Karpas-422 (cell line): ENCODE results near the gene C17orf50. TPM values are rescaled to one million over a fixed set of nuclear protein-coding genes. Genes with fewer than 3 reads are reported as not detected.
A peak's percentile ranks its signal among the peaks of the same experiment; 100 is the strongest.

Experiments
- DNase-seq: peaks from one replicate; pipeline ENCODE4 v3.0.0-alpha.2; 2015
- H2AFZ ChIP-seq: fragments of 200-600 bp; sonication (generic); 2 replicates; pipeline ENCODE4 v1.6.1; 2014; ENCODE audit warnings: antibody characterized with exemption, low read length, mixed read lengths
- H3K27ac ChIP-seq: fragments of 200-600 bp; sonication (generic); 2 replicates; pipeline ENCODE4 v1.5.1; 2014; ENCODE audit warnings: mild to moderate bottlenecking, low read length, moderate library complexity
- H3K27me3 ChIP-seq: fragments of 200-600 bp; sonication (generic); 2 replicates; pipeline ENCODE4 v1.6.1; 2014; ENCODE audit warnings: low read length, mixed read lengths
- H3K36me3 ChIP-seq: fragments of 200-600 bp; sonication (generic); 2 replicates; pipeline ENCODE4 v1.6.1; 2014; ENCODE audit warnings: low read length, mixed read lengths; ENCODE audit not compliant: insufficient read depth
- H3K4me1 ChIP-seq: fragments of 200-600 bp; sonication (generic); 2 replicates; pipeline ENCODE4 v1.6.1; 2014; ENCODE audit warnings: mild to moderate bottlenecking, low read length, mixed read lengths
- H3K4me2 ChIP-seq: fragments of 200-600 bp; sonication (generic); 2 replicates; pipeline ENCODE4 v1.6.1; 2014; ENCODE audit warnings: low read length, low read depth, mild to moderate bottlenecking; ENCODE audit not compliant: poor library complexity, severe bottlenecking
- H3K4me3 ChIP-seq: fragments of 200-600 bp; sonication (generic); 2 replicates; pipeline ENCODE4 v1.5.1; 2014; ENCODE audit warnings: mild to moderate bottlenecking, antibody characterized with exemption, low read length, mixed read lengths
- H3K79me2 ChIP-seq: fragments of 200-600 bp; sonication (generic); 2 replicates; pipeline ENCODE4 v1.6.1; 2014; ENCODE audit warnings: mild to moderate bottlenecking, low read length, mixed read lengths
- H3K9ac ChIP-seq: fragments of 200-600 bp; sonication (generic); 2 replicates; pipeline ENCODE4 v1.6.0; 2014; ENCODE audit warnings: low read length
- H3K9me2 ChIP-seq: fragments of 200-600 bp; sonication (generic), shearing (Covaris generic); replicated peaks from 2 replicates; pipeline ENCODE4 v1.6.0; 2014; ENCODE audit warnings: mild to moderate bottlenecking, low read length, moderate library complexity; ENCODE audit not compliant: insufficient read depth
- H3K9me3 ChIP-seq: fragments of 300-700, 200-600 bp; sonication (generic); 2 replicates; pipeline ENCODE4 v1.6.1; 2014; ENCODE audit warnings: low read length, mixed read lengths
- H4K20me1 ChIP-seq: fragments of 200-600 bp; sonication (generic); 2 replicates; pipeline ENCODE4 v1.6.1; 2014; ENCODE audit warnings: mild to moderate bottlenecking, antibody characterized with exemption, low read length, low read depth; ENCODE audit not compliant: insufficient read depth
- total RNA-seq: library from RNA; depleted of rRNA; stranded (reverse); fragments of >200 nt; shearing (Covaris generic); gene quantifications from 2 replicates; pipeline ENCODE4 v1.2.3, GENCODE V29; 2014; ENCODE audit warnings: low replicate concordance

C17orf50 gene
- total RNA-seq, 1 experiment from 2014 or later: not detected

GRCh38 chr17:35736236-35736635 lies 24.5 kb upstream of the C17orf50 start:
- no peak overlapping the region for H3K27ac ChIP-seq
- no peak for DNase-seq
- H2AFZ ChIP-seq: no peak overlapping the region
- H3K4me1 ChIP-seq: no peaks in the 10 kb centered on the region
- H3K9me3 ChIP-seq: no peaks in the 10 kb centered on the region
- no peaks in the 10 kb centered on the region for H4K20me1 ChIP-seq
- H3K9ac ChIP-seq: no peak overlapping the region
- H3K79me2 ChIP-seq: no peaks in the 10 kb centered on the region
- no peaks in the 10 kb centered on the region for H3K27me3 ChIP-seq
- no peak overlapping the region for H3K4me2 ChIP-seq
- H3K9me2 ChIP-seq: no peaks in the 10 kb centered on the region
- H3K4me3 ChIP-seq: no peak overlapping the region
- H3K36me3 ChIP-seq: no peaks in the 10 kb centered on the region

- Histone ChIP-seq H3K36me3 (no peaks in the 10 kb centered on the region), H3K9me2 (no peaks in the 10 kb centered on the region), H3K4me3 (no peak overlapping the region), H3K9me3 (no peaks in the 10 kb centered on the region), H3K27ac (no peak overlapping the region), H3K9ac (no peak overlapping the region), H3K27me3 (no peaks in the 10 kb centered on the region), H3K79me2 (no peaks in the 10 kb centered on the region), H2AFZ (no peak overlapping the region), H3K4me2 (no peak overlapping the region), H4K20me1 (0 out of 2 replicates have a peak, but pooled peaks cover 3% of the 10 kb centered on the region), H3K4me1 (no peaks in the 10 kb centered on the region)
- DNase-seq: no peak
Observed at GRCh38 chr17:35738519-35739133, 22.1 kb upstream of the C17orf50 start.

- no peaks in the 10 kb centered on the region for H3K9me3 ChIP-seq
- no peak overlapping the region for H2AFZ ChIP-seq
- H3K27ac ChIP-seq: no peak overlapping the region
- no peak for DNase-seq
- H3K4me3 ChIP-seq: no peak overlapping the region
- no peaks in the 10 kb centered on the region for H3K4me1 ChIP-seq
- H3K9ac ChIP-seq: no peak overlapping the region
- no peaks in the 10 kb centered on the region for H3K36me3 ChIP-seq
- H3K4me2 ChIP-seq: no peak overlapping the region
- H3K27me3 ChIP-seq: no peaks in the 10 kb centered on the region
- 0 out of 2 replicates have a peak, but pooled peaks cover 4% of the 10 kb centered on the region for H4K20me1 ChIP-seq
- H3K79me2 ChIP-seq: no peaks in the 10 kb centered on the region
- H3K9me2 ChIP-seq: no peaks in the 10 kb centered on the region
Observed at GRCh38 chr17:35740216-35740615, 20.5 kb upstream of the C17orf50 start.

- Histone ChIP-seq H3K9ac (no peak overlapping the region), H3K9me2 (no peaks in the 10 kb centered on the region), H3K79me2 (no peaks in the 10 kb centered on the region), H3K27me3 (no peaks in the 10 kb centered on the region), H3K27ac (no peak overlapping the region), H2AFZ (no peak overlapping the region), H3K4me1 (no peaks in the 10 kb centered on the region), H3K36me3 (no peaks in the 10 kb centered on the region), H3K9me3 (no peaks in the 10 kb centered on the region), H3K4me3 (no peak overlapping the region), H4K20me1 (0 out of 2 replicates have a peak, but pooled peaks cover 4% of the 10 kb centered on the region), H3K4me2 (no peak overlapping the region)
- no peak for DNase-seq
Observed at GRCh38 chr17:35740997-35741931, 19.4 kb upstream of the C17orf50 start.

- H3K27ac ChIP-seq: no peak overlapping the region
- no peak for DNase-seq
- H3K4me3 ChIP-seq: no peak overlapping the region
- H4K20me1 ChIP-seq: 0 out of 2 replicates have a peak, but pooled peaks cover 4% of the 10 kb centered on the region
- no peaks in the 10 kb centered on the region for H3K36me3 ChIP-seq
- H3K4me2 ChIP-seq: no peak overlapping the region
- no peak overlapping the region for H3K9ac ChIP-seq
- H3K9me3 ChIP-seq: no peaks in the 10 kb centered on the region
- H3K9me2 ChIP-seq: no peaks in the 10 kb centered on the region
- no peaks in the 10 kb centered on the region for H3K4me1 ChIP-seq
- H2AFZ ChIP-seq: no peak overlapping the region
- H3K27me3 ChIP-seq: no peaks in the 10 kb centered on the region
- H3K79me2 ChIP-seq: no peaks in the 10 kb centered on the region
Observed at GRCh38 chr17:35742496-35742895, 18.2 kb upstream of the C17orf50 start.

- Histone ChIP-seq H3K27me3 (no peaks in the 10 kb centered on the region), H3K4me2 (no peak overlapping the region), H3K79me2 (no peaks in the 10 kb centered on the region), H2AFZ (no peak overlapping the region), H3K4me1 (no peaks in the 10 kb centered on the region), H3K36me3 (no peaks in the 10 kb centered on the region), H3K9ac (no peak overlapping the region), H4K20me1 (0 out of 2 replicates have a peak, but pooled peaks cover 4% of the 10 kb centered on the region), H3K27ac (no peak overlapping the region), H3K4me3 (no peak overlapping the region), H3K9me3 (no peaks in the 10 kb centered on the region), H3K9me2 (no peaks in the 10 kb centered on the region)
- DNase-seq: no peak
Observed at GRCh38 chr17:35742896-35743477, 17.7 kb upstream of the C17orf50 start.

GRCh38 chr17:35743626-35744328 lies 16.9 kb upstream of the C17orf50 start:
- Histone ChIP-seq H2AFZ (no peak overlapping the region), H3K9me3 (no peaks in the 10 kb centered on the region), H3K4me1 (no peaks in the 10 kb centered on the region), H3K27ac (no peak overlapping the region), H3K9me2 (no peaks in the 10 kb centered on the region), H3K36me3 (no peaks in the 10 kb centered on the region), H3K4me3 (no peak overlapping the region), H3K27me3 (no peaks in the 10 kb centered on the region), H3K4me2 (no peak overlapping the region), H3K79me2 (no peaks in the 10 kb centered on the region), H4K20me1 (0 out of 2 replicates have a peak, but pooled peaks cover 4% of the 10 kb centered on the region), H3K9ac (no peak overlapping the region)
- DNase-seq: peak; percentile 78
